GM19351 (cell line): ENCODE data around the gene PTH2.
"Not testable (repeated sequence)": the region's sequence is repeated elsewhere in the genome, so short reads cannot be mapped to it uniquely, and the experiment has no call there.

ENCODE experiments used
- ATAC-seq: cut with Tn5 transposase; IDR thresholded peaks from one replicate; pipeline ENCODE4 v1.9.1; 2021; ENCODE audit warnings: mild to moderate bottlenecking, moderate library complexity; ENCODE audit not compliant: unreplicated experiment

PTH2 gene

DNA sequence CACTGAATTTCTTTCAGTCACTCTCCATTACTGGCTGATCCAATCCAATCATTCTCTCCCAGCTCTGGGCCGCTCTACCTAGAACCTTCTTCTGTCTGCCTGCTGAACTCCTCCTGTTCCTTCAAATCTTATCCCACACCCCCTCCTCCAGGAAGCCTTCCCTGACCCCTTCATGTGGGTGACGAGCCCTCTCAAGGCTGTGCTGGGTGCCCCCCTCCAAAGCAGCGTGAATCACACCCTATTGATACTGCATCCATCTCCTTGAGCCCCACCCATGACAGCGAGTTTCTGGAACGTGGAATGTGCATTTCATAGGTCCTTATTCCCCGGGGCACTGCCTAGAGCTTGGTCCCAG is 25.2 kb upstream of the PTH2 start:
- no peak for ATAC-seq

DNA sequence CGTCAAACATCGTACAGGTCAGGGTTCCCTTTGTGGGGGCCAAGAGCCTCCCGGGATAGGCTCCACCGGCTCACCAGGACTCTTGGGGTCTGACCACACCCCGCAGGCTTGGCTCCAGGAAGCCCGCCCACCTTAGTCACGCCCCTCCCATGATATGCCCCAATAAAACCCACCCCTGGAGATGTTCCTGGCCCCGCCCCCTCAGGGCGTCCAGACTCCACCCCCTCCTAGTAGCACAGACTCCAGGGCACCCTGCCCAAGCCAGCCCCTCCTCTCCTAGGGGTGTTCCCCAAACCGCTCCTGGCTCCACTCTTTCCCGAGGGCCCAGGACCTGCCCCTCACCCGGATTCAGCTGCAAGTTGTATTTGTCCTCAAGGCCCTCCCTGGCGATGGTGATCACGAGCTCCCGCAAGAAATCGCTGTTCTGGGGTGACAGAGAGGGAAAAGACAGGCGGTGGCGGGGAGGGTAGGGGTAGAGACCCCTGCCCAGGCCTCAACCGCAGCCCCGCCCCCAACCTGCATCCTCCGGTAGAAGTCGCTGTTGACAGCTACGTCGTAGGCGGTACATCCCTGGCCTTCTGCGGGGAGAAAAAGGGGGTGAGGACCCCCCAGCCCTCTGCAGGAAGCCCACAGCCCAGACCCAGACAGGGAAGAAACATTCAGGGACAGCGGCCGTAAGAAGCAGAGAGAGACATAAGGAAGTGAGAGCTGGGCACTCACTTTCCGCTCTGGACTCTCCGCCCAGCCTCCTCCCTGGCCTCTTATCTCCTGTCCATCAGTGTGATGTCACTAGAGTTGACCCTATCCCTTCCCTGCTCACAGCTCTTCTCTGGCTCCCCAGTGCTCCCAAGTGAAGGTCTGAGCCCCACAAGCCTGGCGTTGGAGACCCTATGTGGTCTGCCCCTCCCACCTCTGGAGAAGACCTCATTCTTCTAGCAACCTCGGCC is 24.5 kb upstream of the PTH2 start:
- ATAC-seq = no peak

DNA sequence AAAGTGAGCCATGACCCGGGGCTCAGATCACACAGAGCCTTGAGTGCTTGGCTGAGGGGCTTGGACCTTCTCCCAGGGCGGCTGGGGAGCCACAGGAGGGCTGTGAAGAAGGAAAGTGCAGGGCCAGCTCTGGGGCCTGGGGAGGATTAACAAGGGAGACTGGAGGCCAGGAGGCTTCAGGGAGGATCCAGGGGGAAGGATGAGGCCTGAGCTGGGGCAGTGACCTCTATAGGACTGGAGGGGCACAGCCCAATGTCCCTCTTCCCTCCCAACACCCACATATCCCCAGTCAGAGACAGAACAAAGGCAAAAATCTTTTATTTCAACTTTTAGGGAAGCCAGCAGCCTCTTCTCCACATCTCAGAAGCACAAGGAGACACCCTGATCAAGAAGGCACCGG is 22.8 kb upstream of the PTH2 start:
- ATAC-seq = no peak

DNA sequence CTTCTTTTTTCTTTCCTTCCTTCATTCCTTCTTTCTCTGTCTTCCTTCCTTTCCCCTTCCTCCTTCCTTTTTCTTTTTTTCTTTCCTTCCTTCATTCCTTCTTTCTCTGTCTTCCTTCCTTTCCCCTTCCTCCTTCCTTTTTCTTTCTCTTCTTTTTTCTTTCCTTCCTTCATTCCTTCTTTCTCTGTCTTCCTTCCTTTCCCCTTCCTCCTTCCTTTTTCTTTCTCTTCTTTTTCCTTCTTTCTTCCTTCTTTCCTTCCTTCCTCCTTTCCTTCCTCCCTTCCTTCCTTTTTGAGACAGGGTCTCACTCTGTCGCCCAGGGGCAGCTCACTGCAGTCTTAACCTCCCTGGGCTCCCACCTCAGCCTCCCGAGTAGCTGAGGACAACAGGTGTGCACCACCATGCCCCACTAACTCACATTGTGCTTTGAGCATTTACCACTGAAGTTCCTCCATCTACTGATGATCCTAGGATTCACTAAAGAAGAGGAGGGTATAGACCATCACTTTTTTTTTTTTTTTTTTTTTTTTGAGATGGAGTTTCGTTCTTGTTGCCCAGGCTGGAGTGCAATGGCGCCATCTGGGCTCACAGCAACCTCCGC is 21.0 kb upstream of the PTH2 start:
- not testable (repeated sequence) for ATAC-seq

DNA sequence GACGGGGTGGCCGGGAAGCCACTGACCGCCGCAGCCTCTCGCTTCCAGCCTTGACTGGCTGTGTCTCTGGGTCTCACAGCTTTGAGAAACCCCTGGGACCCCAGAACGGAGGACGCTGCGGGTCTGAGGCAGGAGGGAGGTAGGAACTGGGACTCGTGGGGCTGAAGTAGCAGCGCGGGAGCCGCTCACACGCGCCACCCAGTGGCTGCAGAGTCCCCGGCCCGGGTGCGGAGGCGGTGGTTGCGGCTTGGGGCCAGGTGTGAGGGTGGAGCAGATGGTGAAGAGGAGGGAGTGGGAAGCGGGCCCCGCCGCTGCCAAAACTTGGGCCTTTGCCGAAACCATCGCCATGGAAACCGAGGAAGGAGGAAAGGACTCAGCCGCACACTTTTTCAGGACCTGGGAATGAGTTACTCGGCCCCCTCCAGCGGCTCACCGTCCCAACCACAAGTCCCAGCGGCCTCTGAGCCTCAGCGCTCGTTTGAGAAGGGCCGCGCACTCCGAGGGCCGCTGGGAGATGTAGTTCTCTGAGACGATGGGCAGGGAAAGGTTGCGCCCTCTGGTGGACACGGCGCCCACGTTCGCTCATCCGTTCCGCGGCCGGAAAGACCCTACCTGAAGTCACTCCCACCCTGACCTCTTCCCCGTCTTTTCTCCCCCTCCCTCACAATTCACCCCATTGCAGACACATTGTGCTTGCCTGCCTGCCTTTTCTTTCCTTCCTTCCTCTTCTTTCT is 20.3 kb upstream of the PTH2 start:
- peak; percentile 77 for ATAC-seq

DNA sequence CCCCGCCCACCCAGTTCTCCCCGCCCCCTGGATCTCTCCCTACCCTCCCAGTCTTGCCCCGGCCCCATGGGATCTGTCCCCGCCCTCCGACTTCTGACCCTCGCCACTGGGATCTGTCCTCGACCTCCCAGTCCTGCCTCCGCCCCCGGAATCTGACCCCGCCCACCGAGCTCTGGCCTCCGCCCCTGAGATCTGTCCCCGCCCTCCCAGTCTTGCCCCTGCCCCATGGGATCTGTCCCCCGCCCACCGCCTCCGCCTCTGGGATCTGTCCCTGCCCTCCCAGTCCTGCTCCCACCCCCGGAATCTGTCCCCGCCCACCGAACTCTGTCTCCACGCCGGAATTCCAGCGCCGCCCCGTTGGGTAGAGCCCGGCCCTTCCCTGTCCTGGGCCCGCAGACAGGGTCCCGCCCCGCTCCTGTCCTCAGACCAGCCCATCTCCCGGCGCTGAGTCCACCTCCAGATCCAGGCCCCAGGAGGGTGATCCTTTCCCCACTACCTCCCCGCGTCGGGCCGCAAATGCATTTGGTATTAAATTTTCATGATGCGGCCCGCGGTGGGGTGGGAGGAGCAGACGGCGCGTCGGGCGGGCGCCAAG is 19.6 kb upstream of the PTH2 start:
- peak; percentile 14 for ATAC-seq

DNA sequence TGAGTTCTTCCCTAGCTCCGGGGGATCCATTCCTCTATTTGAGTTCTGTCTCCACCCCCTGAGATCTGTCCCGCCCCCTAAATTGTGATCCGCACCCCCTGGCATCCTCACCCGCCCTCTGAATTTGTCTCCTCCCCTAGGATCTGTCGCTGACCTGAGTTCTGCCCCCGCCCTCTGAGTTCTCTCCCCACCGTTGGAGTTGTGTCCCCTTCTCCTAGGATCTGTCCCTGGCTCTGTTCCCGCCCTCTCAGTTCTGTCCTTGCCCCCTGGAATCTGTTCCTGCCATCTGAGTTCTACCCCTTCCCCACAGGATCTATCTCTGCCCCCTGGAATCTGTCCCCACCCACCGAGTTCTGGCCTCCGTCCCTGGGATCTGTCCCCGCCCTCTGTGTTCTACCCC is 19.1 kb upstream of the PTH2 start:
- ATAC-seq = no peak

DNA sequence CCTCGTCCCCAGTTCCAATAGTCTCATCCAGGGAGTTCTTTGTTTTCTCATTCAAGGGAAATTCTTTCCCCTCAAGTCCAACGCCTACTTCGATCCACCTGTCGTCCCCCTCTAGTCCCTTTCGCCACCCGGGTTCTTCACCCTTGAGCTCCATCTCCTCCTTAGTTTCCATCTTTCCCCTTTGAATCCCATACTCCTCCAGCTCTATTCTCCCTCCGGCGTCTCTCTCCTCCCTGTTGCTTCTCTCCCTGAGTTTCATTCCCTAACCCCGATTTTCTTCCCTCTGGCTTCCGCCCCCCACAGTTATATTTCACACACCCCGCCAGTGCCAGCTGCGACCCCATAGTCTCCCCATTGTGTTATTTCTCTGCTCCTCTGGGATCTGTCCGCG is 18.7 kb upstream of the PTH2 start:
- no peak for ATAC-seq

DNA sequence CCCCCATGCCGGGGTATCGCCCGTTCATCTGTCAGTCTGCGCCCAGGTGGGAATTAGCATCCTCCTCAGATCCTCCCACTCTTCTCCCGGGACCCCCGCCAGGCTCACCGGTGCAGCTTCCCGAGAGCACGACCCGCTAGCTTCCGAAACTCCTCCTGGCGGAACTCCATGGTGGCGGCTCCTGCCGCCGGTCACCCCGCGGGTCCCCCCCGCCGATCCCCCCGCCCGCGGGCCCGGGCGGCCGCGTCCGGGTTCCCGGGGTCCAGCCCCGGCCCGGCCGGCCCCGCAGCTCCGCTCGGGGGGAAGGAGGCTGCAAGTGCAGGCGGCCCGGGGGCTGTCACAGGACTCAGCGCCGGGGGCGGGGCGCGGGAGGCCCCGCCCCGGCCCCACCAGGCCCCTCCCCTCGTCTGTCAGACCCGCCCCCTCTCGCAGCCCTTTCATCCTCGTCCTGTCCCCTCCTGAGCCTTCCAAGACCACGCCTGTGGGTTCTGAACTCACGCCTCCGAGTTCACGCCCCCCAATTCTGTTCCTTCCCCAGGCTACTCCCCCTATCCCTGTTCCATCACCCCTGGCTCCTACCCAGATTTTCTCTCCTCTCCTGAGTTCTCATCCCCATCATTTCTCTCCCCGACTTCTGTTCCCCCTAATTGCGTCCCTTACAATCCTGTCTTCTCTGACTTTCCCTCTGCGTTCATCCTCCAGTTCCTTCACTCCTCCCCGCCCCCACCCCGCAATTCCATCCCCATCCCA is 18.1 kb upstream of the PTH2 start, which contains the start of gene SLC17A7:
TSS of gene SLC17A7 (minus strand) at position 318 of the 750 bp plus-strand sequence. CDS start at position 170, 148 bp downstream.
- ATAC-seq = no peak

DNA sequence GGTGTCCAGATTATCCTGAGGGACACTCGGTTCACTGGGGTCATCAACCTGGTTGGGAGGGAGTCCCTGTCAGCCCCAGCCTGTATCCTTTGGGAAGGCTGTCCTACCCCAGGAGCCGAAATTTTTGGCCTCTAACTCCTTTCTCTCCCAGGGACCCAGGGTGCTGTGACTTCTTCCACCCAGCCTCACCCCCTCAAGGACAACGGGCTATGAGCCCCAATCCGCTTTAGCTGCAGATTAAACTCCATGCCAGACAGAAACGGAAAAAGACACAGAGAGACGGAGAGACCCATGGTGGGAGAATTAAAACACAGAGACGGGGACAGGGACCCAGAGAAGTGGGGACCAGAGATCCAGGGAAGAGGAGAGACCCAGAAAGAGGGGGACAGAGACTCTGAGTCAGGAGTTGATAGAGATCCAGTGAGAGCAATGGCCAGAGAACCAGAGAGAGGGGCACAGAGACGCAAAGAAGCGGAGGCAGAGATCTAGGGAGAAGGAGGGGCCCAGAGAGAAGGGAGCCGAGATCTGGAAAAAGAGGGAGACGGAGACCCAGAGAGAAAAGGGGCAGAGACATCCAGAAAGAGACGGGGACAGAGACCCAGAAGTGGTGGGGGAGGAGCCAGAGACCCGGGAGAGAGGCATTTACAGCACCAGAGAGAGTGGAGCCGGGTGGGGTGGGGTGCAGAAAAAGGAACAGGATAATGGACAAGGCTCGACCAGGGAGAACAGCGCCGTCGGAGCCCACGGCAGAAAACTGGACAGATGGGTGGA is 17.4 kb upstream of the PTH2 start:
- no peak for ATAC-seq

DNA sequence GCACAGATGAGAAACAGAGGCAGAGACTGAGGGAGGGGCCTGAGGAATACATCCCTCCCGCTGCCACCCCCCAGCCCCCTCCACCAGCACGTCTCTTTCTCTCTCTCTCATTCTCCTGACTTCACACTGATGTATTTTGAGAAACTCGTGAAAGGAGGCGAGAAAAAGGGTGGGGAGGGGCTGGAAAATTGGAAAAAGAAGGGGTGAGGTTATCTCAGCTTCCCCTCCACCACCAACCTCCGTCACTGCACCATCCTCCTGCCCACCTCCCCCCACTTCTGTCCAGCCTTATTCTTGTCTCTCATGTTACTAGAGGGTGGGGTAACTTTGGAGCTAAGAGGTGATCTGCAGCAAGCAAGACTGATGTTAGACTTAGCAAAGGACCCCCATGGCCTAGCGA is 16.6 kb upstream of the PTH2 start:
- ATAC-seq = no peak

DNA sequence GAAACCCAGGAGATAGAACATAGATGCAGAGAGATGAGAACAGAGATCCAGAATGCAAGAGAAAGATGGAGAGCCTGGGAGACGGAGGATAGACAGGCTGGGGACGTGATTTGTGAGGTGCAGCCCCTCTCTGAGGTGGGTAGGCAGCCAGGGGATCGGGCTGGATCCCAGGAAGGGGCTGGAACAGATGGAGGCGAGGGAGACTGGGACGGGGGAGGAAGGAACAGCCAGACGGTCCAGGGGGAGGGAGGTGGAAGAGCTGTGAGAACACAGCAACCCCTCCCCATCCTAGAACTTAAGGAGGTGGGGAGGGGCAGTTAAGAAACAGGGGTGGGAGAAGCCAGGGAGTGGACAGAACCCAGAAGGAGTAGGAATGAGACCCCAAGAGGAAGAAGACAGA is 15.0 kb upstream of the PTH2 start:
- ATAC-seq = no peak

DNA sequence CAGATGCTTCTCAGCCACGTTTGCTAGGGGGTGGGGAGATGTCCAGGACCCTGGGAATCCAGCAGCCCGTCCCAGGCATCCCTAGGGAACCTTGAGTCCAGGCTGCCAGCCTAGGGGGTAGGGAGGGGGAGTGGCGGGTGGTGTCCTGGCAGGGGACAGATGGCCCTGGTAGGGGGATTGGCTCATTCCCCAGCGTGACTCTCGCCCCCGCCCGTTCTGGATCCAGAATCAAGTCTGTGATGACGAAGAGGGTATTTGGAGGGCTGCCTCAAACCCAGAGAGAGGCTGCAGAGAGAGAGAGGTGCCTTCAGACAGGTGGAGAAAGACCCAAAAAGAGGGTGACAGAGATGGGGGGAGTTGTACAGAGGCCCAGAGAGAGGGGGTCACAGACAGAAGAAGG is 14.0 kb upstream of the PTH2 start:
- ATAC-seq = no peak

DNA sequence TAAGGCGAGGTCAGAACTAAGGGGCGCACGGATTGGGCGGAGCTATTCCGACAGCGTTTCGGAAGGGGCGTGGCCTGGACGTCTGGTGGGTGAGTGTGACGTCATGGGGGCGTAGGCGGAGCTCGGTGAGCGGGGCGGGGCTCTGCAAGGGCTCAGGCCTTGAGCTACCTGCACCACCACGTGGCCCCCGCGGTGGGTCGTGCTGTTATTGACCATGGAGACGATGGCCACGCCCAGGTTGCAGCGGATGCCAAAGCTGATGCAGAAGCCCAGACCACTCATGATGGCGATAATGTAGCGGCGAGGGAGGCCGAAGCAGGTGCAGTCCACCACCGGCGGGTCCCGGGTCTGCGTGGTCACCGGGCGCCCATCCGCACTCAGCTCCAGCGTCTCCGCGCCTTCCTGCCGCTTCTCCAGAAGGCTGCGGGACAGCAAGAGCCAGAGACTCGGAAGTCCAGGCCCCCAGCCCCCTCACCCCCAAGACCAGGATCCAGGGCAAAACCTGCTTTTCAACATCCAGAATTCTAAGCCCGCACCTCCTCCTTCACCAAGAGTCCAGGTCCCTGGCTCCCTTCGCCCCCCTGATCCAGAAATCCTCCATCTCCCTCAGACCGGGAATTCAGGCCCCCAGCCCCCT is 13.3 kb upstream of the PTH2 start:
- no peak for ATAC-seq

DNA sequence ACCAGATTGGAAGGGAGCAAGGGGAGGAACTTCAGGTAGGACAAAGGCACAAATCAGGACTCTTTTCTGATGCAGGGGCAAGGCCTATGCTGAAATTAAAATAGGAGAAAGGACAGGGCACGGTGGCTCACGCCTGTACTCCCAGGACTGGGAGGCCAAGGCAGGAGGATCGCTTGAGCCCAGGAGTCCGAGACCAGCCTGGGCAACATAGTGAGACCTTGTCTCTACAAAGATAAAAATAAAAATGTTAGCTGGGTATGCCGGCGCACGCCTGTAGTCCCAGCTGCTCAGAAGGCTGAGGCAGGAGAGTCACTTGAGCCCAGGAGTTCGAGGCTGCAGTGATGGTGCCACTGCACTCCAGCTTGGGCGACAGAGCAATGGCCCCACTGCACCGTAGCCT is 12.4 kb upstream of the PTH2 start:
- no peak for ATAC-seq

DNA sequence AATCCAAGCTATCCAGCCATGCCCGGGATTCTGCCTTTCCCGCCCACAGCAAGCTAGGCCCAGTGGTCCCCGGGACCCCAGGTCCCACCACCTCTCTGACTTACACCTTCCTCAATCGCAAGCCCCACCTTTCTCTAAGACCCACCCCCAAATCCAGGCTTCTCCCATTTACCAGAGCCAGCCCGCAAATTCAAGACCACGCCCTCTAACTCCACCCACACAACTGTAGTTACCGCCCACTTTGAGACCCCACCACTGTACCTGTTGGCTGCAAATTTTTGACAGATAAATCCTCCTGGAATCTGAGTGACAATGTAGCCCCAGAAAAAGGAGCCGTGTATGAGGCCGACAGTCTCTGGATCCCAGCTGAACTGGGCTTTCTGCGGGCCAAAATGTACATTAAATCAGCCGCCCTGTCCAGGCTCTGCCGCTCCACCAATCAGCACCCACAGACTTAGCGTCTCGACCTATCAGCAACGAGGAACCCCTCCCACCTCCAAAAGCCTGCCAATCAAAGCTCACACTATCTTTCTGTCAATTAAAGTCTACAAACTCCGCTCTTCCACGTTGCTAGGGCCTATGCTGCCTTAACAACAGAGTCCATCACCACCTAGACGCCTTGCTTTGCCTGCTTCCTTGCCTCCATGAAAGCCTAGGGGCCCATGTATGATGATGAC is 11.8 kb upstream of the PTH2 start:
- ATAC-seq = no peak

DNA sequence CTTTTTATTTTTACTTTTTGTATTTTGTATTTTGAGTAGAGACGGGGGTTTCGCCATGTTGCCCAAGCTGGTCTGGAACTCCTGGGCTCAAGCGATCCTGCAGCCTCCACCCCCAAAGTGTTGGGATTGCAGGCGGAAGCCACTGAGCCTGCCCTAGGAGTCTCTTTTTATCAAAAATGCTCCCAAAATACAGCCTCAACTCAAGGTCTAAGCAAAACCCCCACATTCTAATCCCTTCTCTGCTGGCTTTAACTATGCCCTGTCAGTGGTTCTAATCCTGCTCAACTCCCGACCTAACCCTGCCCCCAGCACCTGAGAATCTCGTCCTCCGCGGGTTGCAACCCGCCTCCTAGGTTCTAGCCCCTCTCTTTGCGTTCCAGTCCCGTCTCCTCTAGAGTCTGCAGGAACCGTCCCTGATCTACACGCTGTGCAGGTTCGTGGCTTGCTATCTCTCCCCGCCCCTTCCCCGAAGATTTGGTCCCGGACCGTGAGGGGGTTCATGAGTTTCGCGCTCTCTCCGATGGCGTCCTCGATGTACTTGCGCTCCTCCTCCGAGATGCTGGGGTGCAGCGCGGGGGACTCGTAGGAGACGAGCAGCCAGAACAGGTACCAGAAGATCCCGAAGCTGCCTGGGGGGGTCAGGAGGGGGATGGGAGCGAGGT is 10.1 kb upstream of the PTH2 start:
- no peak for ATAC-seq
